ENCODE results near the gene CCDC91. TPM values are rescaled to one million over a fixed set of nuclear protein-coding genes. Genes with fewer than 3 reads are reported as not detected.

The CCDC91 gene
- polyA plus RNA-seq, 1 donor from 2014 or later: 11.6 TPM

- Histone ChIP-seq H3K9me2 (ENCODE audit: insufficient read depth, low read length) (no peaks in the 10 kb centered on the region), H3K79me2 (replicated peaks; ENCODE audit: insufficient read depth, low read length) (no peaks in the 10 kb centered on the region)
- TF ChIP-seq CTCF (IDR thresholded peaks at IDR 0.05; ENCODE audit: poor library complexity, severe bottlenecking) (no peak), SMC3 (conservative IDR thresholded peaks at IDR 0.05; ENCODE audit: poor library complexity) (no peak), EZH2 (IDR thresholded peaks at IDR 0.05; ENCODE audit: borderline replicate concordance, insufficient read depth, low read length, poor library complexity, severe bottlenecking) (no peak), REST (IDR thresholded peaks at IDR 0.05; ENCODE audit: borderline replicate concordance) (no peak), POLR2AphosphoS5 (IDR thresholded peaks at IDR 0.05) (no peak), RAD21 (conservative IDR thresholded peaks at IDR 0.05) (no peak)
Measured at GRCh38 chr12:28144532-28144931, 45.7 kb upstream of the CCDC91 start.

GRCh38 chr12:28145216-28145615 lies 45.0 kb upstream of the CCDC91 start:
- no peaks in the 10 kb centered on the region for H3K27me3 ChIP-seq (ENCODE audit: insufficient read depth, low read depth, low read length)
- no peak overlapping the region for H2AFZ ChIP-seq (ENCODE audit: low read depth, low read length)
- no peak overlapping the region for H3K4me3 ChIP-seq (ENCODE audit: low read length)
- H3K9me3 ChIP-seq (ENCODE audit: low read length): no peaks in the 10 kb centered on the region
- no peaks in the 10 kb centered on the region for H4K20me1 ChIP-seq (ENCODE audit: insufficient read depth)
- no peaks in the 10 kb centered on the region for H3F3A ChIP-seq (ENCODE audit: insufficient read depth, low read length, poor library complexity, severe bottlenecking)
- no peak overlapping the region for H3K9ac ChIP-seq (ENCODE audit: low read length)
- H3K27ac ChIP-seq (ENCODE audit: low read length): no peak overlapping the region
- H3K79me2 ChIP-seq (replicated peaks; ENCODE audit: insufficient read depth, low read length): no peaks in the 10 kb centered on the region
- no peaks in the 10 kb centered on the region for H3K9me2 ChIP-seq (ENCODE audit: insufficient read depth, low read length)
- H3K36me3 ChIP-seq (ENCODE audit: insufficient read depth, low read length): no peaks in the 10 kb centered on the region
- H3K4me2 ChIP-seq (ENCODE audit: low read length): no peak overlapping the region
- TF ChIP-seq TAF1 (IDR thresholded peaks at IDR 0.05; ENCODE audit: low read depth) (no peak), REST (IDR thresholded peaks at IDR 0.05; ENCODE audit: borderline replicate concordance) (no peak), EP300 (conservative IDR thresholded peaks at IDR 0.05; ENCODE audit: poor library complexity, severe bottlenecking) (no peak), EZH2 (IDR thresholded peaks at IDR 0.05; ENCODE audit: borderline replicate concordance, insufficient read depth, low read length, poor library complexity, severe bottlenecking) (no peak), SMC3 (conservative IDR thresholded peaks at IDR 0.05; ENCODE audit: poor library complexity) (no peak), POLR2AphosphoS5 (IDR thresholded peaks at IDR 0.05) (no peak), MXI1 (conservative IDR thresholded peaks at IDR 0.05; ENCODE audit: poor library complexity, severe bottlenecking) (no peak), CTCF (IDR thresholded peaks at IDR 0.05; ENCODE audit: poor library complexity, severe bottlenecking) (no peak), RAD21 (conservative IDR thresholded peaks at IDR 0.05) (no peak)

More at GRCh38 chr12:28144532-28144931, 45.7 kb upstream of the CCDC91 start:
- H3K4me2 ChIP-seq (ENCODE audit: low read length): no peak overlapping the region
- H3K36me3 ChIP-seq (ENCODE audit: insufficient read depth, low read length): no peaks in the 10 kb centered on the region
- H4K20me1 ChIP-seq (ENCODE audit: insufficient read depth): no peaks in the 10 kb centered on the region
- no peaks in the 10 kb centered on the region for H3K9me3 ChIP-seq (ENCODE audit: low read length)
- no peak overlapping the region for H2AFZ ChIP-seq (ENCODE audit: low read depth, low read length)
- no peaks in the 10 kb centered on the region for H3K27me3 ChIP-seq (ENCODE audit: insufficient read depth, low read depth, low read length)
- no peak overlapping the region for H3K27ac ChIP-seq (ENCODE audit: low read length)
- H3K9ac ChIP-seq (ENCODE audit: low read length): no peak overlapping the region
- H3K4me3 ChIP-seq (ENCODE audit: low read length): no peak overlapping the region
- H3F3A ChIP-seq (ENCODE audit: insufficient read depth, low read length, poor library complexity, severe bottlenecking): no peaks in the 10 kb centered on the region

Data from neural cell (in vitro differentiated cells).